Body of pancreas (tissue), 4 donors: Measurements from ENCODE around the gene DRD1.

Experiments
- POLR2A ChIP-seq, 3 donors: fragments of 450-650 bp; IDR thresholded peaks; one replicate each; pipeline ENCODE4 v1.6.1; 2016; ENCODE audit warnings: antibody characterized with exemption in 3 of 3, mild to moderate bottlenecking in 2 of 3
- TF ChIP-seq, protein P1 (sequence below), 7 experiments: fragments of 450-650 bp in 4 of 7; fragments of 200-600 bp in 3 of 7; sonication (generic) in 3 of 7; IDR thresholded peaks; one replicate each; pipeline ENCODE4 v1.5.1; 2016 to 2019; ENCODE audit warnings: antibody characterized with exemption in 7 of 7

DNA sequence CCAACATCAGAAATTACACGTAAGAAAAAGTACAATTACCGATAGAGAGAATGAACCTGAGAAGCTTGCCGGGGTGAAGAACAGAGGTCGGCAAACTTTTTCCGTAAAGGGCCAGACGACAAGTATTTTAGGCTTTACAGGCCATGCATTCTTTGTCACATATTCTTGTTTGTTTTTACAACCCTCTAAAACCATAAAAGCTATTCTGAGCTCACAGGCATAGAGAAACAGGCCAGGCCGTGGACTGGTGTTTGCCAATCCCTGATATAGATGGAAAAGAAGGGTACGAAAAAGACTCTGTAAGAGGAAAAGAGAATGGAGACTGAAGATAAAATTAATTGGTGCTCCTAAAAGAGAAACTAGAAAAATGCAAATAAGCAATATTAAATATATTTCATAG lies 49.7 kb upstream of the DRD1 start:
- TF ChIP-seq POLR2A (IDR thresholded peaks at IDR 0.05), result no peak
- TF ChIP-seq, protein P1, sequence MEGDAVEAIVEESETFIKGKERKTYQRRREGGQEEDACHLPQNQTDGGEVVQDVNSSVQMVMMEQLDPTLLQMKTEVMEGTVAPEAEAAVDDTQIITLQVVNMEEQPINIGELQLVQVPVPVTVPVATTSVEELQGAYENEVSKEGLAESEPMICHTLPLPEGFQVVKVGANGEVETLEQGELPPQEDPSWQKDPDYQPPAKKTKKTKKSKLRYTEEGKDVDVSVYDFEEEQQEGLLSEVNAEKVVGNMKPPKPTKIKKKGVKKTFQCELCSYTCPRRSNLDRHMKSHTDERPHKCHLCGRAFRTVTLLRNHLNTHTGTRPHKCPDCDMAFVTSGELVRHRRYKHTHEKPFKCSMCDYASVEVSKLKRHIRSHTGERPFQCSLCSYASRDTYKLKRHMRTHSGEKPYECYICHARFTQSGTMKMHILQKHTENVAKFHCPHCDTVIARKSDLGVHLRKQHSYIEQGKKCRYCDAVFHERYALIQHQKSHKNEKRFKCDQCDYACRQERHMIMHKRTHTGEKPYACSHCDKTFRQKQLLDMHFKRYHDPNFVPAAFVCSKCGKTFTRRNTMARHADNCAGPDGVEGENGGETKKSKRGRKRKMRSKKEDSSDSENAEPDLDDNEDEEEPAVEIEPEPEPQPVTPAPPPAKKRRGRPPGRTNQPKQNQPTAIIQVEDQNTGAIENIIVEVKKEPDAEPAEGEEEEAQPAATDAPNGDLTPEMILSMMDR (IDR thresholded peaks at IDR 0.05), result no peak
